Measurements from ENCODE around the gene SHOC2. TPM values are rescaled to one million over a fixed set of nuclear protein-coding genes. Genes with fewer than 3 reads are reported as not detected.
"Not testable (repeated sequence)": the region's sequence is repeated elsewhere in the genome, so short reads cannot be mapped to it uniquely, and the experiment has no call there.

SHOC2 gene
- total and polyA plus RNA-seq, 2 experiments from 2014 or later: 23.3 to 33.3 TPM

GRCh38 chr10:110915035-110915434, 4.4 kb upstream of the SHOC2 start (continued):
- TF ChIP-seq ZNF462 (CRISPR knock-in tag; IDR thresholded peaks at IDR 0.05) (no peak), ZNF114 (CRISPR knock-in tag; IDR thresholded peaks at IDR 0.05) (no peak), JUNB (IDR thresholded peaks at IDR 0.05; ENCODE audit: unreplicated experiment) (no peak)

- peaks cover 16% of the 10 kb centered on the region for H3K4me1 ChIP-seq (ENCODE audit: insufficient read depth)
- H3K4me3 ChIP-seq; H2AFZ ChIP-seq; H3K27ac ChIP-seq (ENCODE audit: low read depth); H3K9me3 Mint-ChIP-seq; H3K36me3 ChIP-seq (ENCODE audit: insufficient read depth); H3K4me2 ChIP-seq; H3K27me3 ChIP-seq (ENCODE audit: insufficient read depth); DNase-seq (ENCODE audit: low spot score); H3K27me3 Mint-ChIP-seq (ENCODE audit: insufficient read depth, low read depth, poor library complexity); H3K4me3 Mint-ChIP-seq; ATAC-seq; H3K36me3 Mint-ChIP-seq (ENCODE audit: low read depth); H3F3A ChIP-seq (replicated peaks; ENCODE audit: low read depth); H4K20me1 ChIP-seq (replicated peaks; ENCODE audit: insufficient read depth); H3K9me2 ChIP-seq (ENCODE audit: insufficient read depth): not testable (repeated sequence)
- H3K27ac Mint-ChIP-seq: peak overlapping the region; percentile 65
- H3K4me1 Mint-ChIP-seq: peaks cover 23% of the 10 kb centered on the region; the same call in 2 of the 3 replicates
- H3K79me2 ChIP-seq (replicated peaks; ENCODE audit: insufficient read depth): peaks cover 12% of the 10 kb centered on the region
These were observed 3.8 kb upstream of the SHOC2 start for GRCh38 chr10:110915600-110915999.
